DMS153 treated with DMSO at 0.1 percent for 48 hours (cell line): Measurements from ENCODE around the gene ZKSCAN7.
"Not testable (repeated sequence)": the region's sequence is repeated elsewhere in the genome, so short reads cannot be mapped to it uniquely, and the experiment has no call there.

Source experiments
- DNase-seq: peaks from one replicate; lab custom pipeline; 2025; ENCODE audit not compliant: unreplicated experiment; lab: John Stamatoyannopoulos, UW

Gene ZKSCAN7

GRCh38 chr3:44554626-44555592 lies at the start of gene ZKSCAN7:
ZKSCAN7 (plus strand) TSS chr3:44555193; CDS start chr3:44557048, 1,855 bp downstream.
- no peak for DNase-seq

- DNase-seq: no peak
Observed at GRCh38 chr3:44506556-44506955, 48.4 kb upstream of the ZKSCAN7 start.

DNA sequence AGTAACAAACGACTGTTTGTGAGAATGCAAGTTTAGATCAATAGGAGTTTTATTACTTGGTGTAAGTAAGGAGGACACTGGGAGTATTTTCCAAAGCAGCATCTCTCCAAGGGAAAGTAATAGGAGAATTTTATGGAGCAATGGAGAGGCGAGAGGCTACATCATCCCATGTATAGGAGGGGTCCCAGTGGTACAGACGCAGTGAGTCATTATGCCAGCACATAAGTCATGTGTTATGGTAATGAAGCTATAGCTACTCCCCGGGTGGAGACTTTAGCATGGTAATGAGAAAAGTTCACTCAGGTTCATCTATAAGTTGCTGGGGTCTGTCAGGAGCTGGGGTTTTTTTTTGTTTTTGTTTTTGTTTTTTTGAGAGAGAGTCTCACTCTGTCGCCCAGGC lies 48.0 kb upstream of the ZKSCAN7 start:
- no peak for DNase-seq

DNA sequence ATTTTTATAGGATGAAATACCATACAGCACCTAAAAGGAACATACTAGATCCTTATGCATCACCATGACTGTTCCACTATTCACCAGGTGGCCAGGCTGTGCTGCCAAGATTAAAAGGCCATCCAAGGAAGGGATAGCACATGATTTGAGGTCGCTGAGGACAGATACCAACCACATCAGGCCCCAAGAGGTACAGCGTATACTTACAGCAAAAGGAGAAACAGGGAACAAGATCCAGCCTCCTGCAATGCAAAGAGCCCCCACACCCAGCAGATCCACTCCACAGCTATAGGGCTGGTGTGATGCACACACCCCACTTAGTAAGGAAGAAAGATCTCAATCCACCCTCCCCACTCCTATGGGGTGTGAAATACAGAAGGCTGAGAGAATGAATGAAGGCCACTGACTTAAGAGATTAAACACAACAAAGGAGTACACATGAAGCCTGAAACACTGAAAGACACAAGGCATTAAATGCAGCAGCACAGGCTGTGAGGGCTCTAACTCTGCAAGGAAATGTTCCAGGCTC lies 45.5 kb upstream of the ZKSCAN7 start:
- DNase-seq: no peak

DNA sequence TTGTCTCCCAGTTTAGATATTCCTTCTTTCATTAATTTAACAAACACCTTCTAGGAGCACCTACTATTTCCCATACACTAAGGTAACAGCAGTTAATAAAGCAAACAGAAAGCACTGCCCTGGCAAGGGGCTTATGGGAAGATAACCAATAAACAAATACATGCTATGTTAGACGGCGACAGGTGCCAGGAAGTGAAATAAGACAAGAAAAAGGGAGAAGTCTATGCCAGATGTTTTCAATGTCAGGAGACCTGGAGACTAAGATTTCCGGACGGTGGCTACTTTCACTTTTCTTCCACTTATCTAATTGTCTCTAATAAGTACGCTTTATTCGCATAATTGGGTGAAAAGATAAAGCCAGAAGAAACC lies 45.0 kb upstream of the ZKSCAN7 start:
- no peak for DNase-seq

DNA sequence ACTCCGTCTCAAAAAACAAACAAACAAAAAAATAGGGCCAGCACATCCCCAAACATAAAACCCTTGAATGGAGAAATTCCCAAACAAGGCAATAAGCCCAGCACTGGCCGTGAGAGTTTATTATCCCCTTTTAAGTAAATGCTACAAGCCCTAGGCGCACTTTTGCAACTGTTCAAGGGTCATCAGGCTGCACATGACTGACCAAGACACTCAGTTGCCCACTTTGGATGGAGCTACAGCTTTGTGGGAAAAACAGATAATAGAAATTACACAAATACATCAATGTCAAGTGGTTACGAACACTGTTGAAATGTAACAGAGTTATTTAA lies 43.8 kb upstream of the ZKSCAN7 start:
- no peak for DNase-seq

- DNase-seq: no peak
Observed at GRCh38 chr3:44513513-44513912, 41.5 kb upstream of the ZKSCAN7 start.

DNA sequence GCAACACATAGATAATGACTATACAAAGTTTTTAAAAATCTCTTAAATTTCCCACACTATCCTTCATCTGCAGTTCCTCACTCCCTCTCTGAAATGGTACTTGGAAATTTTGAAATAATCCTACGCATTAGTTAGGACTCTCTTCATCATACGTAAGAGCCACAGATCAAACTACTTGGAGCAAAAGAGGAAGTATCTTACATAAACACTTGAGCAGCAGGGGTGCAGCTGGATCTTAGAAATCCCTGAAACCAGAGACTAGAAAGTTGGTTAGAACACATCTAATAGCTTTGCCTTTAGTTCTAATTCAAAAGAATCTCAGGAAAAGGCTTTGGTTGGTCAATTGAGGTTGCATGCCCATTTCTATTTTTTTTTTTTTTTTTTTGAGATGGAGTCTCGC lies 38.8 kb upstream of the ZKSCAN7 start:
- DNase-seq: no peak

GRCh38 chr3:44518782-44519156 lies 36.2 kb upstream of the ZKSCAN7 start:
- DNase-seq: no peak

DNA sequence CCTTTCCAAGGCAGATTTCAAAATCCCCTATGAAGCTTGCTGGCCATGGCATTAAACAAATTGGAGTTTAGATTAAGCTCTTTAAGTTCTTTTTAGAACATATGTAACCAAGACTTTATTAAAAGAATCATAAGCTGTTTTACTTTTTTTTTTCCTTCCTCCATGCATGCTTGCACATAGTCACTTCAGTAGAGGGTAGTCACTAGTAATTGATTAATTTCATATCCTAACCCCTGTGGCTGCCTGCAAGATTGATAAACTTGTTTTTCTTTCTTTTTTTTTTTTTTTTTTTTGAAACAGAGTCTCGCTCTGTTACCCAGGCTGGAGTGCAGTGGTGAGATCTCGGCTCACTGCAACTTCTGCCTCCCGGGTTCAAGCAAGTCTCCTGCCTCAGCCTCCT lies 33.3 kb upstream of the ZKSCAN7 start:
- DNase-seq: no peak

GRCh38 chr3:44522494-44522933 lies 32.5 kb upstream of the ZKSCAN7 start:
- no peak for DNase-seq

DNA sequence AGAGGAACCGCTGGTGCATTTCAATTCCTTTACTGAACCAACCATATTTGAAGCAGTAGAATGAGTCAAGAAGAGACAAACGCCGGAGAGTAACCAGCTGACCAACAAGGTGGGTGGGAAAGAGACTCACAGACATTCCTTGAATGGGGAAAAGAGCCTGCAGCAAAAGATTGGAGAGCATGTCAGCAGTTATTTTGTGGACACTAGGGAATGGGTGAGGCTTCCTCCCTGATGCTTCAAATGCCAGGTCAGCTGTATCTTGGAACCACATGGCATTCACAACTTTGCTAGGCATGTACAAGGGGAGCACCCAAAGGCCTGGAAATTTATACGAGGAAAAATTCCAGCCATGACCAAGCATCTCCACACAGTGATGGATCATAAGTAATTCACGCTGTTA lies 29.9 kb upstream of the ZKSCAN7 start:
- no peak for DNase-seq

- no peak for DNase-seq
Observed at GRCh38 chr3:44529927-44530326, 25.1 kb upstream of the ZKSCAN7 start.

- DNase-seq: no peak
Observed at GRCh38 chr3:44530911-44531310, 24.1 kb upstream of the ZKSCAN7 start.

- not testable (repeated sequence) for DNase-seq
Observed at GRCh38 chr3:44534659-44535058, 20.3 kb upstream of the ZKSCAN7 start.

DNA sequence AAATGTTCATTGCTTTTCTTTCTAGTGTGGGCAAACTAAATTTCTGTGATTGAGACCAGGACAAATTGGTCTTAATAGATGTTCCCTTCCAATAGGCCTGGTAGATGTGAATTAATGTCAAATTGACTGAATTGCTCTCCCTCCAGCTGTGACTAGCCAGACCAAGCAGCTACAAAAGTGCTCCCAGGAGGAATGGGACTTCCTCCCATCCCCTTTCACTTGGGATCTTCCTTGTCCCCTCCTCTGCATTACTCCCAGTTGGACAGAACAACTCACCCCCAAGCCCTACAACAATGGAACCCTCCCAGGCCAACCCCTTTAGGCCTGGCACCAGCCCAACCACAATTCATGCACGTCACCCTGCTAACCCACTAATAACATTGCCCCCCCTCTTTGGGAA lies 19.6 kb upstream of the ZKSCAN7 start:
- no peak for DNase-seq

DNA sequence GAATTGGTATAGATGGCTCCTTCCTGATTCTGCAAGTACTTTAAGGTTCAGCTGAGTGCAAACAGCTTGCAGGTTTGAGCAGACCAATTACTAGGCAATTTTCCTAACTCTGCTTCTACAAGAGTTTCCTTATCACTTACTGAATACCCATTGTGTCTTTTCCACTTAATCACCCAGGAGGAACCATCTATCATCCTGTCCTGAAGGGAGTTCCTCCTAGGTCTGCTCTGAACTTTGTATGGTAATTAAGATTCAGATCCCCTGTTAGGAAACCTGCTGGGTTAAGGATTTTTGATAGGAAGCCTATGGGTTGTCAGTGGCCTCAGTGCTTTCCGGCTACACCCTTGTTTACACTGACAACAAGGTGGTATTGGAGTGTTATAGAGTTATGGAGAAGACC lies 10.2 kb upstream of the ZKSCAN7 start:
- not testable (repeated sequence) for DNase-seq

- DNase-seq: no peak
Observed at GRCh38 chr3:44555723-44556122, 730 bp downstream of the ZKSCAN7 start.

GRCh38 chr3:44557074-44557473 lies 2.1 kb downstream of the ZKSCAN7 start:
- DNase-seq: no peak

GRCh38 chr3:44561076-44561475 lies 6.1 kb downstream of the ZKSCAN7 start:
- DNase-seq: no peak

DNA sequence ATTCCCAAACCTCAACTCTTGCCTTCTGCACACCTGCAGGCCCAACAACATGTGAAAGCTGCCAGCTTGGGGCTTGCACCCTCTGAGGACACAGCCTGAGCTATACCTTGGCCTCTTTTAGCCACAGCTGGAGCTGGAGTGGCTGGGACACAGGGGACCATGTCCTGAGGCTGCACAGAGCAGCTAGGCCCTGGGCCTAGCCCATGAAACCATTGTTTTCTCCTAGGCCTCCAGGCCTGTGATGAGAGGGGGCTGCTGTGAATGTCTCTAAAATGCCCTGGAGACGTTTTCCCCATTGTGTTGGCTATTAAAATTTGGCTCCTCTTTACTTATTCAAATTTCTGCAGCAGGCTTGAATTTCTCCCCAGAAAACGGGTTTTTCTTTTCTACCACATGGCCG lies 7.2 kb downstream of the ZKSCAN7 start:
- no peak for DNase-seq

GRCh38 chr3:44568561-44568960 lies 13.6 kb downstream of the ZKSCAN7 start:
- DNase-seq: no peak

- DNase-seq: no peak
Observed at GRCh38 chr3:44571024-44571423, 16.0 kb downstream of the ZKSCAN7 start.
